PC-3 (cell line): Measurements from ENCODE around the gene LINC00237. TPM values are rescaled to one million over a fixed set of nuclear protein-coding genes. Genes with fewer than 3 reads are reported as not detected.

Experiments used
- ATAC-seq: fragments of 200-7000 bp; cut with Tn5 transposase; 2 replicates; pipeline ENCODE4 v1.9.1; 2020; ENCODE audit warnings: mild to moderate bottlenecking, moderate library complexity
- BruUV-seq: library from RNA; stranded (reverse); fragments of 400-500 nt; replicated peaks from 2 replicates; lab custom pipeline; 2021; lab: Mats Ljungman, UMichigan
- CTCF ChIA-PET: fragments of 300-600 bp; sonication (Branson Sonifier 250); formaldehyde crosslinking; loops from one replicate; lab custom pipeline; 2022; ENCODE audit warnings: antibody characterized with exemption; lab: Charles Lee
- POLR2A ChIA-PET: fragments of 300-600 bp; sonication (Branson Sonifier 250); formaldehyde crosslinking; loops from one replicate; lab custom pipeline; 2022; ENCODE audit warnings: antibody characterized with exemption; ENCODE audit not compliant: unreplicated experiment; lab: Charles Lee
- DNase-seq: peaks from one replicate; pipeline ENCODE4 v3.0.0-alpha.2; 2015
- H2AFZ ChIP-seq: fragments of 300-600 bp; sonication (generic); 2 replicates; pipeline ENCODE4 v1.6.0; 2016; ENCODE audit warnings: antibody characterized with exemption, low read length
- H3F3A ChIP-seq: fragments of 300-600 bp; sonication (generic); one replicate; pipeline ENCODE4 v1.6.0; 2017; ENCODE audit warnings: antibody characterized with exemption, low read length, control low read depth, mild to moderate bottlenecking; ENCODE audit not compliant: unreplicated experiment
- H3K27ac ChIP-seq: fragments of 300-600 bp; sonication (generic); 2 replicates; pipeline ENCODE4 v1.5.1; 2016; ENCODE audit warnings: mild to moderate bottlenecking, low read length
- H3K27me3 ChIP-seq: fragments of 300-600 bp; sonication (generic); 2 replicates; pipeline ENCODE4 v1.6.1; 2016; ENCODE audit warnings: low read length, mixed read lengths
- H3K36me3 ChIP-seq: fragments of 300-600 bp; sonication (generic); 2 replicates; pipeline ENCODE4 v1.6.1; 2016; ENCODE audit warnings: low read depth, mixed run types, low read length, mixed read lengths
- H3K4me1 ChIP-seq: fragments of 300-600 bp; sonication (generic); 2 replicates; pipeline ENCODE4 v1.5.1; 2016; ENCODE audit warnings: low read length; ENCODE audit not compliant: insufficient read depth
- H3K4me2 ChIP-seq: fragments of 300-600 bp; sonication (generic); 2 replicates; pipeline ENCODE4 v1.6.0; 2016; ENCODE audit warnings: low read length
- H3K4me3 ChIP-seq: fragments of 300-600 bp; sonication (generic); 2 replicates; pipeline ENCODE4 v1.5.1; 2016; ENCODE audit warnings: mild to moderate bottlenecking, low read length, mixed read lengths
- H3K79me2 ChIP-seq: fragments of 300-600 bp; sonication (generic); 2 replicates; pipeline ENCODE4 v1.6.1; 2017; ENCODE audit warnings: low read length, mixed read lengths
- H3K9ac ChIP-seq: fragments of 300-600 bp; sonication (generic); 2 replicates; pipeline ENCODE4 v1.6.0; 2016; ENCODE audit warnings: mild to moderate bottlenecking, low read length
- H3K9me2 ChIP-seq: fragments of 300-600 bp; sonication (generic); replicated peaks from 2 replicates; pipeline ENCODE4 v1.6.1; 2016; ENCODE audit warnings: mixed run types, low read length, mixed read lengths
- H3K9me3 ChIP-seq: fragments of 300-600 bp; sonication (generic); 2 replicates; pipeline ENCODE4 v1.6.1; 2016; ENCODE audit warnings: low read length, mixed read lengths
- H4K20me1 ChIP-seq: fragments of 300-600 bp; sonication (generic); 2 replicates; pipeline ENCODE4 v1.6.1; 2016; ENCODE audit warnings: low read length, mixed read lengths
- EZH2 ChIP-seq: fragments of 300-600 bp; sonication (generic); IDR thresholded peaks from one replicate; pipeline ENCODE4 v1.6.1; 2017; ENCODE audit warnings: antibody characterized with exemption, mild to moderate bottlenecking, low read length; ENCODE audit not compliant: unreplicated experiment
- EZH2phosphoT487 ChIP-seq: fragments of 300-600 bp; sonication (generic); IDR thresholded peaks from 2 replicates; pipeline ENCODE4 v1.6.1; 2018; ENCODE audit warnings: mild to moderate bottlenecking, antibody characterized with exemption, low read length, borderline replicate concordance
- intact Hi-C: fragments of 100-400 bp; cut with micrococcal nuclease; formaldehyde crosslinking; loops from 2 replicates; pipeline ENCODE4 v1.9.0; 2023
- total RNA-seq: library from RNA; depleted of rRNA; stranded (reverse); fragments of >200 nt; gene quantifications from 2 replicates; pipeline ENCODE4 v1.2.3, GENCODE V29; 2014
- TF ChIP-seq, protein P1 (sequence below): fragments of 300-600 bp; sonication (generic); conservative IDR thresholded peaks from 2 replicates; pipeline ENCODE4 v1.5.1; 2017; ENCODE audit warnings: antibody characterized with exemption, low read depth, mild to moderate bottlenecking, low read length

LINC00237 gene
- total RNA-seq, 1 experiment from 2014 or later: not detected

- Histone ChIP-seq H3K9me2 (no peaks in the 10 kb centered on the region), H3K27me3 (peaks cover 42% of the 10 kb centered on the region), H3K36me3 (no peaks in the 10 kb centered on the region), H4K20me1 (no peaks in the 10 kb centered on the region), H3K4me1 (no peaks in the 10 kb centered on the region), H2AFZ (no peak overlapping the region), H3K4me2 (no peak overlapping the region), H3K79me2 (no peaks in the 10 kb centered on the region), H3F3A (no peaks in the 10 kb centered on the region), H3K27ac (no peak overlapping the region), H3K4me3 (no peak overlapping the region), H3K9ac (no peak overlapping the region), H3K9me3 (no peaks in the 10 kb centered on the region)
- TF ChIP-seq, protein P1, sequence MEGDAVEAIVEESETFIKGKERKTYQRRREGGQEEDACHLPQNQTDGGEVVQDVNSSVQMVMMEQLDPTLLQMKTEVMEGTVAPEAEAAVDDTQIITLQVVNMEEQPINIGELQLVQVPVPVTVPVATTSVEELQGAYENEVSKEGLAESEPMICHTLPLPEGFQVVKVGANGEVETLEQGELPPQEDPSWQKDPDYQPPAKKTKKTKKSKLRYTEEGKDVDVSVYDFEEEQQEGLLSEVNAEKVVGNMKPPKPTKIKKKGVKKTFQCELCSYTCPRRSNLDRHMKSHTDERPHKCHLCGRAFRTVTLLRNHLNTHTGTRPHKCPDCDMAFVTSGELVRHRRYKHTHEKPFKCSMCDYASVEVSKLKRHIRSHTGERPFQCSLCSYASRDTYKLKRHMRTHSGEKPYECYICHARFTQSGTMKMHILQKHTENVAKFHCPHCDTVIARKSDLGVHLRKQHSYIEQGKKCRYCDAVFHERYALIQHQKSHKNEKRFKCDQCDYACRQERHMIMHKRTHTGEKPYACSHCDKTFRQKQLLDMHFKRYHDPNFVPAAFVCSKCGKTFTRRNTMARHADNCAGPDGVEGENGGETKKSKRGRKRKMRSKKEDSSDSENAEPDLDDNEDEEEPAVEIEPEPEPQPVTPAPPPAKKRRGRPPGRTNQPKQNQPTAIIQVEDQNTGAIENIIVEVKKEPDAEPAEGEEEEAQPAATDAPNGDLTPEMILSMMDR: peak; percentile 32
- TF ChIP-seq EZH2: no peak
- DNase-seq (no peak), ATAC-seq (no peak)
- BruUV-seq: no TSS peak
- ChIA-PET CTCF (no interaction called here), POLR2A (no interaction called here)
- intact Hi-C loops: loop anchor here (5.0 kb wide), 1 partner anchor 454 kb away; no protein-coding TSS in a partner anchor
Observed at GRCh38 chr20:21053002-21053762, 53.0 kb downstream of the LINC00237 start.

GRCh38 chr20:21052686-21053001 lies 53.5 kb downstream of the LINC00237 start:
- BruUV-seq: no TSS peak
- Histone ChIP-seq H4K20me1 (no peaks in the 10 kb centered on the region), H3K27ac (no peak overlapping the region), H3K4me1 (no peaks in the 10 kb centered on the region), H2AFZ (no peak overlapping the region), H3K4me3 (no peak overlapping the region), H3K9ac (no peak overlapping the region), H3K9me2 (no peaks in the 10 kb centered on the region), H3K36me3 (no peaks in the 10 kb centered on the region), H3K27me3 (peaks cover 37% of the 10 kb centered on the region), H3K79me2 (no peaks in the 10 kb centered on the region), H3F3A (no peaks in the 10 kb centered on the region), H3K4me2 (no peak overlapping the region), H3K9me3 (no peaks in the 10 kb centered on the region)
- intact Hi-C loops: loop anchor here (5.0 kb wide), 1 partner anchor 455 kb away; no protein-coding TSS in a partner anchor
- POLR2A ChIA-PET: no interaction called here
- TF ChIP-seq, protein P1: no peak
- no peak for TF ChIP-seq EZH2phosphoT487
- TF ChIP-seq EZH2: no peak
- CTCF ChIA-PET: no interaction called here
- DNase-seq (no peak), ATAC-seq (no peak)

- H3K27me3 ChIP-seq: peaks cover 36% of the 10 kb centered on the region
Observed at GRCh38 chr20:21052241-21052640, 53.9 kb downstream of the LINC00237 start.

More at GRCh38 chr20:21052241-21052640, 53.9 kb downstream of the LINC00237 start:
- Histone ChIP-seq H3K9me2 (no peaks in the 10 kb centered on the region), H3K36me3 (no peaks in the 10 kb centered on the region), H3K4me3 (no peak overlapping the region), H2AFZ (no peak overlapping the region), H3K9ac (no peak overlapping the region), H3K27ac (no peak overlapping the region), H4K20me1 (no peaks in the 10 kb centered on the region), H3K4me2 (no peak overlapping the region), H3K79me2 (no peaks in the 10 kb centered on the region), H3F3A (no peaks in the 10 kb centered on the region), H3K9me3 (no peaks in the 10 kb centered on the region), H3K4me1 (no peaks in the 10 kb centered on the region)
- ChIA-PET POLR2A (no interaction called here), CTCF (no interaction called here)
- DNase-seq: no peak
- TF ChIP-seq EZH2phosphoT487 (no peak), EZH2 (no peak)
- TF ChIP-seq, protein P1: no peak
- ATAC-seq: no peak
- intact Hi-C loops: loop anchor here (5.0 kb wide), 1 partner anchor 455 kb away; no protein-coding TSS in a partner anchor
- no TSS peak for BruUV-seq
